Endothelial cell of umbilical vein (primary cell): Measurements from ENCODE around the gene TMEM120B. TPM values are rescaled to one million over a fixed set of nuclear protein-coding genes. Genes with fewer than 3 reads are reported as not detected.

Experiments
- BruUV-seq: library from RNA; stranded (reverse); fragments of 400-500 nt; replicated peaks from 2 replicates; lab custom pipeline; 2021; lab: Mats Ljungman, UMichigan
- CTCF ChIA-PET: fragments of 300-600, 350-600 bp; sonication (Branson Sonifier 250); formaldehyde crosslinking; loops from one replicate; lab custom pipeline; 2021; ENCODE audit warnings: antibody characterized with exemption, inconsistent platforms; lab: Charles Lee
- POLR2A ChIA-PET: fragments of 300-600, 350-600 bp; sonication (Branson Sonifier 250); formaldehyde crosslinking; loops from one replicate; lab custom pipeline; 2021; ENCODE audit warnings: antibody characterized with exemption, inconsistent platforms; lab: Charles Lee
- DNase-seq: peaks from one replicate; pipeline ENCODE4 v3.0.0-alpha.2; 2011; ENCODE audit warnings: low read depth, low spot score
- FAIRE-seq: peaks from 2 replicates; lab custom pipeline; 2011; peaks lifted over from hg19 to GRCh38; lab: Jason Lieb, UNC
- H2AFZ ChIP-seq: 2 replicates; pipeline ENCODE4 v1.6.0; 2012; ENCODE audit warnings: low read depth, low read length, control low read depth, inconsistent platforms
- H3K27ac ChIP-seq: 2 replicates; pipeline ENCODE4 v1.5.1; 2011; ENCODE audit warnings: low read depth, mild to moderate bottlenecking, control low read depth, low read length, moderate library complexity; ENCODE audit not compliant: insufficient read depth
- H3K27me3 ChIP-seq, 2 experiments: 2 replicates each; pipeline versions ENCODE4 v1.6.0 to v1.6.1; 2011; ENCODE audit warnings: low read length in 2 of 2, mixed read lengths in 1 of 2; ENCODE audit not compliant: control insufficient read depth in 2 of 2, insufficient read depth in 2 of 2
- H3K36me3 ChIP-seq, 2 experiments: 2 replicates in 1 of 2; 3 replicates in 1 of 2; pipeline ENCODE4 v1.5.1; 2011; ENCODE audit warnings: low read length in 2 of 2, mild to moderate bottlenecking in 1 of 2, moderate library complexity in 1 of 2; ENCODE audit not compliant: control insufficient read depth in 2 of 2, insufficient read depth in 2 of 2; ENCODE audit errors: extremely low read depth in 1 of 2
- H3K4me1 ChIP-seq: 3 replicates; pipeline ENCODE4 v1.5.1; 2011; ENCODE audit warnings: mild to moderate bottlenecking, low read length; ENCODE audit not compliant: control insufficient read depth, insufficient read depth; ENCODE audit errors: extremely low read depth
- H3K4me2 ChIP-seq: 2 replicates; pipeline ENCODE4 v1.6.1; 2011; ENCODE audit warnings: low read length, control low read depth, mixed read lengths; ENCODE audit not compliant: insufficient read depth
- H3K4me3 ChIP-seq, 3 experiments: fragments of 200-600 bp in 1 of 3; sonication (generic), shearing (Covaris generic) in 1 of 3; replicated peaks in 1 of 3; 2 replicates each; pipeline ENCODE4 v1.5.1; 2011 to 2016; ENCODE audit warnings: control low read depth in 3 of 3, low read length in 3 of 3, mild to moderate bottlenecking in 2 of 3, inconsistent platforms in 1 of 3, low read depth in 1 of 3, moderate library complexity in 1 of 3; ENCODE audit not compliant: insufficient read depth in 1 of 3
- H3K79me2 ChIP-seq: 2 replicates; pipeline ENCODE4 v1.6.0; 2012; ENCODE audit warnings: low read length, inconsistent platforms; ENCODE audit not compliant: control insufficient read depth, insufficient read depth
- H3K9ac ChIP-seq: replicated peaks from 2 replicates; pipeline ENCODE3; 2011; ENCODE audit warnings: low read length, control low read depth; ENCODE audit not compliant: insufficient read depth; ENCODE audit errors: extremely low read depth
- H3K9me1 ChIP-seq: replicated peaks from 3 replicates; pipeline ENCODE4 v1.6.0; 2011; ENCODE audit warnings: mild to moderate bottlenecking, low read length; ENCODE audit not compliant: control insufficient read depth, insufficient read depth; ENCODE audit errors: extremely low read depth
- H3K9me3 ChIP-seq: replicated peaks from 2 replicates; pipeline ENCODE4 v1.5.1; 2012; ENCODE audit warnings: low read length, inconsistent platforms; ENCODE audit not compliant: control insufficient read depth, insufficient read depth
- H4K20me1 ChIP-seq: replicated peaks from 2 replicates; pipeline ENCODE3; 2011; ENCODE audit warnings: mild to moderate bottlenecking, low read length; ENCODE audit not compliant: control insufficient read depth, insufficient read depth; ENCODE audit errors: extremely low read depth
- EZH2 ChIP-seq: IDR thresholded peaks from 2 replicates; pipeline ENCODE4 v1.6.1; 2012; ENCODE audit warnings: borderline replicate concordance, low read depth, mild to moderate bottlenecking, moderate library complexity, low read length, inconsistent platforms; ENCODE audit not compliant: severe bottlenecking
- FOS ChIP-seq: IDR thresholded peaks from 2 replicates; pipeline ENCODE4 v1.6.1; 2011; ENCODE audit warnings: mild to moderate bottlenecking, low read length, moderate library complexity, borderline replicate concordance; ENCODE audit not compliant: insufficient read depth
- GATA2 ChIP-seq: IDR thresholded peaks from 2 replicates; pipeline ENCODE4 v1.7.0; 2011; ENCODE audit warnings: low read depth, mild to moderate bottlenecking, moderate library complexity, mixed read lengths, low read length; ENCODE audit not compliant: insufficient read length, insufficient read depth
- JUN ChIP-seq: IDR thresholded peaks from 2 replicates; pipeline ENCODE4 v1.6.1; 2011; ENCODE audit warnings: borderline replicate concordance, low read depth; ENCODE audit not compliant: insufficient read length, insufficient read depth
- MYC ChIP-seq: IDR thresholded peaks from one replicate; pipeline ENCODE4 v1.6.1; 2011; ENCODE audit warnings: mild to moderate bottlenecking, low read depth, low read length
- POLR2A ChIP-seq: IDR thresholded peaks from 2 replicates; pipeline ENCODE4 v1.6.1; 2012; ENCODE audit warnings: low read depth, mild to moderate bottlenecking, control low read depth, low read length
- POLR2AphosphoS5 ChIP-seq: IDR thresholded peaks from 2 replicates; pipeline ENCODE4 v1.6.1; 2012; ENCODE audit warnings: low read depth, mild to moderate bottlenecking, control low read depth, low read length, moderate library complexity; ENCODE audit not compliant: insufficient read depth
- dilution Hi-C: fragments of 300-500 bp; cut with MboI; formaldehyde crosslinking; loops from one replicate; pipeline ENCODE4 v1.15.0; 2019; ENCODE audit warnings: low sequenced_read_pairs; ENCODE audit not compliant: extremely low pct_ligation_motif_present
- intact Hi-C: fragments of 100-400 bp; cut with micrococcal nuclease; formaldehyde crosslinking; loops from one replicate; pipeline ENCODE4 v1.10.0; 2022
- polyA plus RNA-seq, 4 experiments: library from polyadenylated mRNA; depleted of rRNA in 3 of 4; stranded (reverse) in 3 of 4; unstranded in 1 of 4; fragments of >200 nt; gene quantifications; 2 replicates each; pipeline versions ENCODE4 v1.2.1 to v1.2.3, GENCODE V29; 2011 to 2012; ENCODE audit warnings: missing spikeins in 1 of 4
- total RNA-seq: library from RNA; stranded (reverse); gene quantifications from 2 replicates; pipeline ENCODE4 v1.2.3, GENCODE V29; 2021
- TF ChIP-seq, protein P1 (sequence below): IDR thresholded peaks from 2 replicates; pipeline ENCODE4 v1.6.1; 2011; ENCODE audit not compliant: insufficient read depth, insufficient read length
- TF ChIP-seq, protein P2 (sequence below), 2 donors: IDR thresholded peaks; 1 replicate in 1 of 2; 2 replicates in 1 of 2; pipeline ENCODE4 v1.5.1; 2011; ENCODE audit warnings: low read length in 2 of 2, mild to moderate bottlenecking in 2 of 2, moderate library complexity in 2 of 2, control low read depth in 1 of 2, inconsistent platforms in 1 of 2, low read depth in 1 of 2; ENCODE audit not compliant: insufficient read depth in 1 of 2; ENCODE audit errors: extremely low read depth in 1 of 2

Gene TMEM120B
- total and polyA plus RNA-seq, 2 donors (not counting 3 experiments of a cell fraction or from before 2014, with no cell fraction given) = 10.4 to 12.8 TPM

DNA sequence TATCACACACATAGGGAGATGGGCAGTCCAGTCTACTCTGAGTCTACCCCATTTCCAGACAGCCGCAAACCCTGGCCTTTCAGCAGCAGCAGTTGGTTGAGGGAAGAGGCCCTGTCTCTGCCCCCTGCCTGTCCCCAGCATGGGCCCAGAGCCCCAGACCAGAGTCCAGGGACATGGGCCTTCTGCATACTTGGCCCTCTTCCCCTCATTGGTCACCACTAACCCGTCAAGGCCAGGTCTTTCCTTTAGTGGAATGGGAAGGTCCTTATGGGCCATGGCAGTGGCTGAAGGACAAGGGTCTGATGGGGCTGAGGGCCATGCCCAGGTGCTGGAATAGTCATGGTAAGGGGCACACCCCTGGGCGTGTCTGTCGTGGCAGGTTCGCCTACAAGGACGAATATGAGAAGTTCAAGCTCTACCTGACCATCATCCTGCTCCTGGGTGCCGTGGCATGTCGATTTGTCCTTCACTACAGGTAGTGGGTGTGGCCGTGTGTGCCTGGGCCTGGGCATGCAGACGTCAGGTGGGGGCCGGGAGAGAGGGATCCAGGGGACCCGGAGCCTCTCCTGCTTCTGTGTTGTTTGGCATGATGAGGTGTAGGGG is 39.3 kb downstream of the TMEM120B start:
- intact Hi-C loops = no loop called here
- dilution Hi-C loops = no loop called here
- Histone ChIP-seq H4K20me1 (no peaks in the 10 kb centered on the region), H3K27ac (no peak overlapping the region), H3K9ac (no peak overlapping the region), H3K9me1 (no peaks in the 10 kb centered on the region), H3K4me2 (no peak overlapping the region), H3K79me2 (no peaks in the 10 kb centered on the region), H3K36me3 (no peaks in the 10 kb centered on the region), H3K9me3 (no peaks in the 10 kb centered on the region), H3K4me3 (no peak overlapping the region), H2AFZ (no peak overlapping the region), H3K27me3 (no peaks in the 10 kb centered on the region), H3K4me1 (peaks cover 15% of the 10 kb centered on the region)
- DNase-seq = no peak
- CTCF ChIA-PET = no interaction called here
- TF ChIP-seq GATA2 (no peak), FOS (no peak), EZH2 (no peak), POLR2AphosphoS5 (no peak), POLR2A (no peak), JUN (no peak), MYC (no peak)
- TF ChIP-seq, protein P1, sequence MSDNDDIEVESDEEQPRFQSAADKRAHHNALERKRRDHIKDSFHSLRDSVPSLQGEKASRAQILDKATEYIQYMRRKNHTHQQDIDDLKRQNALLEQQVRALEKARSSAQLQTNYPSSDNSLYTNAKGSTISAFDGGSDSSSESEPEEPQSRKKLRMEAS = no peak
- TF ChIP-seq, protein P2, sequence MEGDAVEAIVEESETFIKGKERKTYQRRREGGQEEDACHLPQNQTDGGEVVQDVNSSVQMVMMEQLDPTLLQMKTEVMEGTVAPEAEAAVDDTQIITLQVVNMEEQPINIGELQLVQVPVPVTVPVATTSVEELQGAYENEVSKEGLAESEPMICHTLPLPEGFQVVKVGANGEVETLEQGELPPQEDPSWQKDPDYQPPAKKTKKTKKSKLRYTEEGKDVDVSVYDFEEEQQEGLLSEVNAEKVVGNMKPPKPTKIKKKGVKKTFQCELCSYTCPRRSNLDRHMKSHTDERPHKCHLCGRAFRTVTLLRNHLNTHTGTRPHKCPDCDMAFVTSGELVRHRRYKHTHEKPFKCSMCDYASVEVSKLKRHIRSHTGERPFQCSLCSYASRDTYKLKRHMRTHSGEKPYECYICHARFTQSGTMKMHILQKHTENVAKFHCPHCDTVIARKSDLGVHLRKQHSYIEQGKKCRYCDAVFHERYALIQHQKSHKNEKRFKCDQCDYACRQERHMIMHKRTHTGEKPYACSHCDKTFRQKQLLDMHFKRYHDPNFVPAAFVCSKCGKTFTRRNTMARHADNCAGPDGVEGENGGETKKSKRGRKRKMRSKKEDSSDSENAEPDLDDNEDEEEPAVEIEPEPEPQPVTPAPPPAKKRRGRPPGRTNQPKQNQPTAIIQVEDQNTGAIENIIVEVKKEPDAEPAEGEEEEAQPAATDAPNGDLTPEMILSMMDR (IDR thresholded peaks at IDR 0.05; ENCODE audit: extremely low read depth in 1 of 2, insufficient read depth in 1 of 2, low read depth in 1 of 2, low read length in 2 of 2) = no peak
- FAIRE-seq = no peak
- POLR2A ChIA-PET = no interaction called here
- no TSS peak for BruUV-seq
